K562 (cell line): Measurements from ENCODE around the gene LY6G5B. TPM values are rescaled to one million over a fixed set of nuclear protein-coding genes. Genes with fewer than 3 reads are reported as not detected.
A peak's percentile ranks its signal among the peaks of the same experiment; 100 is the strongest.

Experiments
- ATF1 ChIP-seq, 2 experiments: fragments of 450-650 bp in 1 of 2; IDR thresholded peaks; 2 replicates each; pipeline ENCODE4 v1.6.1; 2016; ENCODE audit warnings: missing compliant biosample characterization in 1 of 2, missing genetic modification characterization in 1 of 2
- C11orf30 ChIP-seq: fragments of 450-650 bp; IDR thresholded peaks from 2 replicates; pipeline ENCODE4 v1.6.1; 2016; ENCODE audit warnings: low read depth, mild to moderate bottlenecking
- FIP1L1 ChIP-seq: fragments of 200-400 bp; formaldehyde crosslinking; IDR thresholded peaks from 2 replicates; pipeline ENCODE4 v1.6.1; 2018; ENCODE audit warnings: mild to moderate bottlenecking, low read depth, low read length; ENCODE audit not compliant: poor library complexity, severe bottlenecking
- FOXM1 ChIP-seq, 2 experiments: fragments of 450-650 bp in 1 of 2; sonication (generic) in 1 of 2; formaldehyde crosslinking in 1 of 2; IDR thresholded peaks; 2 replicates each; pipeline versions ENCODE4 v1.6.1 to v1.9.0; 2017 to 2022; ENCODE audit warnings: low read depth in 2 of 2, mild to moderate bottlenecking in 2 of 2, missing genetic modification reagents in 1 of 2, moderate library complexity in 1 of 2
- GATA2 ChIP-seq: sonication (generic); formaldehyde crosslinking; IDR thresholded peaks from 2 replicates; pipeline ENCODE4 v1.4.0; 2020; ENCODE audit warnings: mild to moderate bottlenecking, missing genetic modification reagents
- KLF6 ChIP-seq: fragments of 250-450 bp; sonication (Bioruptor Pico); IDR thresholded peaks from 2 replicates; pipeline ENCODE4 v1.4.0; 2020; ENCODE audit warnings: mild to moderate bottlenecking, moderate library complexity, borderline replicate concordance
- MXI1 ChIP-seq: IDR thresholded peaks from 2 replicates; pipeline ENCODE4 v1.6.1; 2011; ENCODE audit warnings: low read depth, mild to moderate bottlenecking, improper control_type of control experiment, low read length
- PTTG1 ChIP-seq: fragments of 450-650 bp; IDR thresholded peaks from 2 replicates; pipeline ENCODE4 v1.6.1; 2016; ENCODE audit warnings: low read depth, mild to moderate bottlenecking, missing genetic modification characterization, missing compliant biosample characterization
- SMARCA4 ChIP-seq: fragments of 450-650 bp; IDR thresholded peaks from 2 replicates; pipeline ENCODE4 v1.6.1; 2016
- TRIM28 ChIP-seq: fragments of 450-650 bp; IDR thresholded peaks from 2 replicates; pipeline ENCODE4 v1.6.1; 2017
- ZC3H8 ChIP-seq: fragments of 450-650 bp; IDR thresholded peaks from 2 replicates; pipeline ENCODE4 v1.6.1; 2017
- ZNF518B ChIP-seq: fragments of 250-450 bp; sonication (Bioruptor Pico); IDR thresholded peaks from 2 replicates; pipeline ENCODE4 v1.5.0; 2021; ENCODE audit warnings: mild to moderate bottlenecking, moderate library complexity
- ZNF695 ChIP-seq: fragments of 450-650 bp; formaldehyde crosslinking; IDR thresholded peaks from 2 replicates; pipeline ENCODE4 v1.4.0; 2020; ENCODE audit warnings: mild to moderate bottlenecking, moderate library complexity
- ZNF830 ChIP-seq: fragments of 250-450 bp; sonication (Bioruptor Pico); IDR thresholded peaks from 2 replicates; pipeline ENCODE4 v1.5.0; 2021; ENCODE audit warnings: mild to moderate bottlenecking
- polyA plus RNA-seq, 8 experiments: library from polyadenylated mRNA; depleted of rRNA in 4 of 8; stranded (reverse) in 5 of 8; unstranded in 3 of 8; fragments of >200 nt; fragmentation: Nextera tagmentation in 2 of 8; fragmentation: Illumina TruSeq in 1 of 8; extraction: Ambion mirVana in 2 of 8; extraction: Trizol in 1 of 8; gene quantifications; 2 replicates each; pipeline versions ENCODE4 v1.2.1 to v1.2.3, GENCODE V29; 2011 to 2014; ENCODE audit warnings: inconsistent platforms in 1 of 8, missing spikeins in 1 of 8
- total RNA-seq, 7 experiments: library from RNA; depleted of rRNA in 6 of 7; stranded (reverse); fragments of >200 nt in 6 of 7; fragmentation: Illumina TruSeq in 2 of 7; extraction: Trizol in 2 of 7; gene quantifications; 2 replicates each; pipeline versions ENCODE4 v1.2.1 to v1.2.3, GENCODE V29; 2011 to 2021; ENCODE audit warnings: low replicate concordance in 1 of 7
- TF ChIP-seq, protein P1 (sequence below): fragments of 250-450 bp; sonication (Bioruptor Pico); IDR thresholded peaks from 2 replicates; pipeline ENCODE4 v1.4.0; 2020
- TF ChIP-seq, protein P2 (sequence below), 2 experiments: fragments of 450-650 bp; conservative IDR thresholded peaks; 2 replicates each; pipeline ENCODE4 v1.6.1; 2017; ENCODE audit warnings: mild to moderate bottlenecking in 2 of 2, moderate library complexity in 2 of 2

Gene LY6G5B
- total and polyA plus RNA-seq, 9 of the 15 experiments (the other 6 are each of a cell fraction or from before 2014, with no cell fraction given), result 6.0 to 27.0 (median 7.5) TPM

- TF ChIP-seq, protein P1, sequence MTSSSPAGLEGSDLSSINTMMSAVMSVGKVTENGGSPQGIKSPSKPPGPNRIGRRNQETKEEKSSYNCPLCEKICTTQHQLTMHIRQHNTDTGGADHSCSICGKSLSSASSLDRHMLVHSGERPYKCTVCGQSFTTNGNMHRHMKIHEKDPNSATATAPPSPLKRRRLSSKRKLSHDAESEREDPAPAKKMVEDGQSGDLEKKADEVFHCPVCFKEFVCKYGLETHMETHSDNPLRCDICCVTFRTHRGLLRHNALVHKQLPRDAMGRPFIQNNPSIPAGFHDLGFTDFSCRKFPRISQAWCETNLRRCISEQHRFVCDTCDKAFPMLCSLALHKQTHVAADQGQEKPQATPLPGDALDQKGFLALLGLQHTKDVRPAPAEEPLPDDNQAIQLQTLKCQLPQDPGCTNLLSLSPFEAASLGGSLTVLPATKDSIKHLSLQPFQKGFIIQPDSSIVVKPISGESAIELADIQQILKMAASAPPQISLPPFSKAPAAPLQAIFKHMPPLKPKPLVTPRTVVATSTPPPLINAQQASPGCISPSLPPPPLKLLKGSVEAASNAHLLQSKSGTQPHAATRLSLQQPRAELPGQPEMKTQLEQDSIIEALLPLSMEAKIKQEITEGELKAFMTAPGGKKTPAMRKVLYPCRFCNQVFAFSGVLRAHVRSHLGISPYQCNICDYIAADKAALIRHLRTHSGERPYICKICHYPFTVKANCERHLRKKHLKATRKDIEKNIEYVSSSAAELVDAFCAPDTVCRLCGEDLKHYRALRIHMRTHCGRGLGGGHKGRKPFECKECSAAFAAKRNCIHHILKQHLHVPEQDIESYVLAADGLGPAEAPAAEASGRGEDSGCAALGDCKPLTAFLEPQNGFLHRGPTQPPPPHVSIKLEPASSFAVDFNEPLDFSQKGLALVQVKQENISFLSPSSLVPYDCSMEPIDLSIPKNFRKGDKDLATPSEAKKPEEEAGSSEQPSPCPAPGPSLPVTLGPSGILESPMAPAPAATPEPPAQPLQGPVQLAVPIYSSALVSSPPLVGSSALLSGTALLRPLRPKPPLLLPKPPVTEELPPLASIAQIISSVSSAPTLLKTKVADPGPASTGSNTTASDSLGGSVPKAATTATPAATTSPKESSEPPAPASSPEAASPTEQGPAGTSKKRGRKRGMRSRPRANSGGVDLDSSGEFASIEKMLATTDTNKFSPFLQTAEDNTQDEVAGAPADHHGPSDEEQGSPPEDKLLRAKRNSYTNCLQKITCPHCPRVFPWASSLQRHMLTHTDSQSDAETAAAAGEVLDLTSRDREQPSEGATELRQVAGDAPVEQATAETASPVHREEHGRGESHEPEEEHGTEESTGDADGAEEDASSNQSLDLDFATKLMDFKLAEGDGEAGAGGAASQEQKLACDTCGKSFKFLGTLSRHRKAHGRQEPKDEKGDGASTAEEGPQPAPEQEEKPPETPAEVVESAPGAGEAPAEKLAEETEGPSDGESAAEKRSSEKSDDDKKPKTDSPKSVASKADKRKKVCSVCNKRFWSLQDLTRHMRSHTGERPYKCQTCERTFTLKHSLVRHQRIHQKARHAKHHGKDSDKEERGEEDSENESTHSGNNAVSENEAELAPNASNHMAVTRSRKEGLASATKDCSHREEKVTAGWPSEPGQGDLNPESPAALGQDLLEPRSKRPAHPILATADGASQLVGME, result peak; percentile 67; the same call in 1 of the 2 replicates
- TF ChIP-seq MXI1 (peak; percentile 97), SMARCA4 (peak; percentile 21; the same call in 1 of the 2 replicates), GATA2 (CRISPR knock-in tag) (peak; percentile 80), FIP1L1 (peak; percentile 63), PTTG1 (tag) (no peak), FOXM1 (IDR thresholded peaks at IDR 0.05; ENCODE audit: low read depth) (peak; percentile 57), FOXM1 (CRISPR knock-in tag; IDR thresholded peaks at IDR 0.05; ENCODE audit: low read depth) (0 out of 2 replicates have a peak, but pooled peaks have one; percentile 53), TRIM28 (peak; percentile 65; the same call in 1 of the 2 replicates), C11orf30 (peak; percentile 22; the same call in 1 of the 2 replicates), ATF1 (CRISPR knock-in tag; IDR thresholded peaks at IDR 0.05) (peak; percentile 67), ATF1 (tag; IDR thresholded peaks at IDR 0.05) (peak; percentile 98), ZC3H8 (0 out of 2 replicates have a peak, but pooled peaks have one; percentile 53), ZNF830 (CRISPR knock-in tag) (0 out of 2 replicates have a peak, but pooled peaks have one; percentile 25), KLF6 (CRISPR knock-in tag) (peak; percentile 81; the same call in 1 of the 2 replicates), ZNF518B (no peak), ZNF695 (CRISPR knock-in tag) (no peak)
- TF ChIP-seq, protein P2, sequence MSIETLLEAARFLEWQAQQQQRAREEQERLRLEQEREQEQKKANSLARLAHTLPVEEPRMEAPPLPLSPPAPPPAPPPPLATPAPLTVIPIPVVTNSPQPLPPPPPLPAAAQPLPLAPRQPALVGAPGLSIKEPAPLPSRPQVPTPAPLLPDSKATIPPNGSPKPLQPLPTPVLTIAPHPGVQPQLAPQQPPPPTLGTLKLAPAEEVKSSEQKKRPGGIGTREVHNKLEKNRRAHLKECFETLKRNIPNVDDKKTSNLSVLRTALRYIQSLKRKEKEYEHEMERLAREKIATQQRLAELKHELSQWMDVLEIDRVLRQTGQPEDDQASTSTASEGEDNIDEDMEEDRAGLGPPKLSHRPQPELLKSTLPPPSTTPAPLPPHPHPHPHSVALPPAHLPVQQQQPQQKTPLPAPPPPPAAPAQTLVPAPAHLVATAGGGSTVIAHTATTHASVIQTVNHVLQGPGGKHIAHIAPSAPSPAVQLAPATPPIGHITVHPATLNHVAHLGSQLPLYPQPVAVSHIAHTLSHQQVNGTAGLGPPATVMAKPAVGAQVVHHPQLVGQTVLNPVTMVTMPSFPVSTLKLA (conservative IDR thresholded peaks at IDR 0.05), result peak; percentile 76 to 91
These were observed 33.3 kb downstream of the LY6G5B start, which contains the start of gene ABHD16A (continued) for GRCh38 chr6:31702819-31703716.
